GM23338 (cell line): ENCODE results near the gene ST3GAL4. TPM values are rescaled to one million over a fixed set of nuclear protein-coding genes. Genes with fewer than 3 reads are reported as not detected.
"Not testable (repeated sequence)": the region's sequence is repeated elsewhere in the genome, so short reads cannot be mapped to it uniquely, and the experiment has no call there.

Experiments
- ATAC-seq: fragments of 200-7000 bp; cut with Tn5 transposase; 3 replicates; pipeline ENCODE4 v1.9.1; 2020
- DNase-seq: peaks from one replicate; pipeline ENCODE4 v3.0.0-alpha.2; 2015; ENCODE audit warnings: low spot score
- H2AFZ ChIP-seq: fragments of 200-600 bp; sonication (generic); 2 replicates; pipeline ENCODE4 v1.8.0; 2016; ENCODE audit warnings: antibody characterized with exemption, mild to moderate bottlenecking, moderate library complexity
- H3F3A ChIP-seq: fragments of 200-600 bp; sonication (generic); replicated peaks from 2 replicates; pipeline ENCODE4 v1.8.0; 2017; ENCODE audit warnings: antibody characterized with exemption, mixed run types, low read depth
- H3K27ac ChIP-seq: fragments of 200-600 bp; sonication (generic); 2 replicates; pipeline ENCODE4 v1.6.1; 2016; ENCODE audit warnings: low read depth
- H3K27me3 ChIP-seq: fragments of 200-600 bp; sonication (generic); 2 replicates; pipeline ENCODE4 v1.8.0; 2016; ENCODE audit warnings: mild to moderate bottlenecking, mixed run types, moderate library complexity; ENCODE audit not compliant: insufficient read depth
- H3K36me3 ChIP-seq: fragments of 200-600 bp; sonication (generic); 2 replicates; pipeline ENCODE4 v1.8.0; 2016; ENCODE audit warnings: mild to moderate bottlenecking; ENCODE audit not compliant: insufficient read depth
- H3K4me1 ChIP-seq: fragments of 200-600 bp; sonication (generic); 2 replicates; pipeline ENCODE4 v1.8.0; 2016; ENCODE audit warnings: mild to moderate bottlenecking, moderate library complexity; ENCODE audit not compliant: insufficient read depth
- H3K4me2 ChIP-seq: fragments of 200-600 bp; sonication (generic); 2 replicates; pipeline ENCODE4 v1.7.1; 2017; ENCODE audit warnings: mixed run types
- H3K4me3 ChIP-seq: fragments of 200-600 bp; sonication (generic); 2 replicates; pipeline ENCODE4 v1.6.1; 2016; ENCODE audit warnings: mixed run types
- H3K79me2 ChIP-seq: fragments of 200-600 bp; sonication (generic); replicated peaks from 2 replicates; pipeline ENCODE4 v1.8.0; 2017; ENCODE audit warnings: mild to moderate bottlenecking; ENCODE audit not compliant: insufficient read depth
- H3K9me2 ChIP-seq: fragments of 200-600 bp; sonication (generic); 2 replicates; pipeline ENCODE4 v1.8.0; 2017; ENCODE audit not compliant: insufficient read depth
- H4K20me1 ChIP-seq: fragments of 200-600 bp; sonication (generic); replicated peaks from 2 replicates; pipeline ENCODE4 v1.8.0; 2017; ENCODE audit warnings: mild to moderate bottlenecking; ENCODE audit not compliant: insufficient read depth
- H3K27ac Mint-ChIP-seq: 2 replicates; pipeline ENCODE4 v1.8.0; 2020; ENCODE audit warnings: inconsistent platforms, mild to moderate bottlenecking, moderate library complexity, mixed read lengths
- H3K27me3 Mint-ChIP-seq: 3 replicates; pipeline ENCODE4 v1.8.0; 2022; ENCODE audit warnings: low read depth, mild to moderate bottlenecking, moderate library complexity, mixed read lengths, inconsistent platforms; ENCODE audit not compliant: insufficient read depth, poor library complexity
- H3K36me3 Mint-ChIP-seq: 3 replicates; pipeline ENCODE4 v1.8.0; 2021; ENCODE audit warnings: low read depth, mild to moderate bottlenecking, inconsistent platforms, moderate library complexity, mixed read lengths
- H3K4me1 Mint-ChIP-seq: 3 replicates; pipeline ENCODE4 v1.8.0; 2020; ENCODE audit warnings: mild to moderate bottlenecking, inconsistent platforms, mixed read lengths
- H3K4me3 Mint-ChIP-seq: 3 replicates; pipeline ENCODE4 v1.8.0; 2021; ENCODE audit warnings: moderate library complexity, mild to moderate bottlenecking, inconsistent platforms, mixed read lengths
- H3K9me3 Mint-ChIP-seq: 3 replicates; pipeline ENCODE4 v1.8.0; 2020; ENCODE audit warnings: moderate library complexity, mild to moderate bottlenecking, inconsistent platforms, mixed read lengths
- CREB1 ChIP-seq: fragments of 250-450 bp; sonication (Bioruptor Pico); IDR thresholded peaks from 2 replicates; pipeline ENCODE4 v1.5.0; 2020; ENCODE audit warnings: low read depth, mild to moderate bottlenecking, moderate library complexity
- EZH2 ChIP-seq: fragments of 200-600 bp; sonication (generic); IDR thresholded peaks from one replicate; pipeline ENCODE4 v1.8.0; 2017; ENCODE audit warnings: antibody characterized with exemption, mild to moderate bottlenecking, low read depth; ENCODE audit not compliant: unreplicated experiment
- NANOG ChIP-seq: IDR thresholded peaks from 2 replicates; pipeline ENCODE4 v1.6.1; 2016; ENCODE audit warnings: antibody characterized with exemption, borderline replicate concordance
- ZNF462 ChIP-seq: fragments of 250-450 bp; sonication (Bioruptor Pico); IDR thresholded peaks from 2 replicates; pipeline ENCODE4 v1.5.0; 2020; ENCODE audit warnings: mild to moderate bottlenecking, moderate library complexity
- polyA plus RNA-seq: library from polyadenylated mRNA; unstranded; fragments of >200 nt; fragmentation: Nextera tagmentation; extraction: Ambion mirVana; gene quantifications from 2 replicates; pipeline ENCODE4 v1.2.1, GENCODE V29; 2016
- total RNA-seq: library from RNA; depleted of rRNA; stranded (reverse); fragments of >200 nt; shearing (Covaris generic); gene quantifications from 2 replicates; pipeline ENCODE4 v1.2.3, GENCODE V29; 2014

The ST3GAL4 gene
- total and polyA plus RNA-seq, 2 experiments from 2014 or later, result 10.1 to 28.0 TPM

DNA sequence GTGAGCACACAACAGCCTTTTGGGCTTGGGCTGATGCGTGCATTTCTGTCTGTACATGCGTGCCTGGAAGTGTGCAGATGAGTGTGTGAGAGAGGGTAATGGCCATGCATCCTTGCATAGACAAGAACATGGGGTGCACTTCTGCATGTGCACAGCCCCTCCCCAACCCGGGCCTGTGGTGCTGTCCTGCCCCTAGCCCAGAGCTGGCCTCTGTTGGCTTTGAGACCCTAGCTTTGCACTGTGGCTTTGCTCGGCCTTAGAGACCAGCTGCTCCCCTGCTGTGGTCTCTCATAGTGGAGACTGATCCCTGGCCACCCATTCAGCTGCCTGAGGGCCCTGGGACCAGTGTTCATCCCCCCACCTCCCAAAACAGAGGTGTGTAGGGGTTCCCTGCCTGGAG, 25.4 kb downstream of the ST3GAL4 start (continued):
- TF ChIP-seq ZNF462 (CRISPR knock-in tag) (no peak), CREB1 (CRISPR knock-in tag) (no peak), NANOG (no peak), EZH2 (no peak)

DNA sequence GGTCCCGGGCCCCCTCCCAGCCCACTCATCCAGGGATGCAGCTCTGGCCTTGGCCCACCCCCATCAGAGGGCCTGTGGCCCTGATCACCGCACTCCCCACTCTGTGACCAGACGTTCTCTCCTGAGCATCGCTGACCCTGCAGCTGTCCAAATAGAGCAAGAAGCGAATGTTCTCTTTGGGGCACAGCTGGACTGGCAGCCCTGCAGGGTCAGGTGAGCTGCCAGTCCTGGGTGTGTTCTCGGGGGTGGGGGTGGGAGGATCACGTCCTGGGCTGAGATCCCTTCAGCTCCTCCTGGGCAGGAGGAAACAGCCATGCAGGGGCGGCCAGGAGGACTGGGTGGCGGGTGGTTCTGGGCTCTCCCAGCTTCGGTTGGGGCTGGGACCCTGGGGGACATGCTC, 26.5 kb downstream of the ST3GAL4 start:
- Mint-ChIP-seq H3K27me3 (peaks cover 12% of the 10 kb centered on the region), H3K4me1 (peaks cover 12% of the 10 kb centered on the region)
- H3K36me3 Mint-ChIP-seq, ATAC-seq, H3K9me3 Mint-ChIP-seq, H3K27me3 ChIP-seq, H3K36me3 ChIP-seq, H3K4me3 ChIP-seq, H3K27ac Mint-ChIP-seq, H3K4me1 ChIP-seq, DNase-seq, H3K4me2 ChIP-seq, H2AFZ ChIP-seq, H3K9me2 ChIP-seq, H4K20me1 ChIP-seq, H3K27ac ChIP-seq, H3F3A ChIP-seq, H3K4me3 Mint-ChIP-seq: not testable (repeated sequence)
- peaks cover 23% of the 10 kb centered on the region for H3K79me2 ChIP-seq

- not testable (repeated sequence) for H3K36me3 Mint-ChIP-seq, H3K36me3 ChIP-seq, H3K27ac ChIP-seq, DNase-seq, H2AFZ ChIP-seq, H3K4me2 ChIP-seq, H3K27ac Mint-ChIP-seq, H3K27me3 ChIP-seq, H3K4me3 Mint-ChIP-seq, H4K20me1 ChIP-seq, H3K9me3 Mint-ChIP-seq, H3K4me1 ChIP-seq, ATAC-seq, H3K4me3 ChIP-seq, H3F3A ChIP-seq, H3K9me2 ChIP-seq, H3K27me3 Mint-ChIP-seq
- peaks cover 15% of the 10 kb centered on the region for H3K4me1 Mint-ChIP-seq
- peaks cover 20% of the 10 kb centered on the region for H3K79me2 ChIP-seq
Measured at GRCh38 chr11:126382641-126383040, 27.2 kb downstream of the ST3GAL4 start.
